Astrocyte (in vitro differentiated cells and primary cell): ENCODE measurements around the gene PUM2. TPM values are rescaled to one million over a fixed set of nuclear protein-coding genes. Genes with fewer than 3 reads are reported as not detected.
A peak's percentile ranks its signal among the peaks of the same experiment; 100 is the strongest.

Source experiments
- DNase-seq: peaks from one replicate; pipeline ENCODE4 v3.0.0-alpha.2; 2010; ENCODE audit warnings: low read depth
- FAIRE-seq: peaks from 2 replicates; lab custom pipeline; 2011; peaks lifted over from hg19 to GRCh38; lab: Jason Lieb, UNC
- H2AFZ ChIP-seq: 2 replicates; pipeline ENCODE4 v1.6.0; 2012; ENCODE audit warnings: low read depth, low read length, inconsistent platforms
- H3K27ac ChIP-seq: 2 replicates; pipeline ENCODE4 v1.5.1; 2011; ENCODE audit warnings: low read depth, low read length, inconsistent platforms
- H3K27me3 ChIP-seq: 2 replicates; pipeline ENCODE4 v1.6.0; 2011; ENCODE audit warnings: low read length, inconsistent platforms; ENCODE audit not compliant: insufficient read depth
- H3K36me3 ChIP-seq: 2 replicates; pipeline ENCODE4 v1.5.1; 2011; ENCODE audit warnings: low read length, inconsistent platforms; ENCODE audit not compliant: insufficient read depth
- H3K4me1 ChIP-seq: 2 replicates; pipeline ENCODE4 v1.5.1; 2011; ENCODE audit warnings: low read length, inconsistent platforms; ENCODE audit not compliant: insufficient read depth
- H3K4me2 ChIP-seq: 2 replicates; pipeline ENCODE4 v1.6.0; 2012; ENCODE audit warnings: low read length, inconsistent platforms
- H3K4me3 ChIP-seq: 2 replicates; pipeline ENCODE4 v1.5.1; 2011; ENCODE audit warnings: low read depth, mild to moderate bottlenecking, low read length, inconsistent platforms; ENCODE audit not compliant: insufficient read depth
- H3K79me2 ChIP-seq: 2 replicates; pipeline ENCODE4 v1.6.0; 2012; ENCODE audit warnings: mild to moderate bottlenecking, low read length, inconsistent platforms; ENCODE audit not compliant: insufficient read depth
- H3K9ac ChIP-seq: 2 replicates; pipeline ENCODE4 v1.6.0; 2012; ENCODE audit warnings: mild to moderate bottlenecking, low read length, inconsistent platforms
- H3K9me3 ChIP-seq: 2 replicates; pipeline ENCODE4 v1.5.1; 2012; ENCODE audit warnings: low read depth, mild to moderate bottlenecking, low read length, inconsistent platforms; ENCODE audit not compliant: insufficient read depth
- H4K20me1 ChIP-seq: 2 replicates; pipeline ENCODE4 v1.6.0; 2012; ENCODE audit warnings: low read length, inconsistent platforms; ENCODE audit not compliant: insufficient read depth
- H3K27ac Mint-ChIP-seq: one replicate; pipeline ENCODE4 v1.8.0; 2021; ENCODE audit warnings: mild to moderate bottlenecking, mixed read lengths; ENCODE audit not compliant: unreplicated experiment
- H3K27me3 Mint-ChIP-seq: one replicate; pipeline ENCODE4 v1.8.0; 2021; ENCODE audit warnings: low read depth, mixed read lengths; ENCODE audit not compliant: unreplicated experiment
- H3K36me3 Mint-ChIP-seq: one replicate; pipeline ENCODE4 v1.8.0; 2021; ENCODE audit warnings: low read depth, mixed read lengths; ENCODE audit not compliant: unreplicated experiment
- H3K4me1 Mint-ChIP-seq: one replicate; pipeline ENCODE4 v1.8.0; 2021; ENCODE audit warnings: low read depth, mixed read lengths; ENCODE audit not compliant: unreplicated experiment
- H3K4me3 Mint-ChIP-seq: one replicate; pipeline ENCODE4 v1.8.0; 2021; ENCODE audit warnings: mild to moderate bottlenecking, moderate library complexity, mixed read lengths; ENCODE audit not compliant: unreplicated experiment
- H3K9me3 Mint-ChIP-seq: one replicate; pipeline ENCODE4 v1.8.0; 2021; ENCODE audit warnings: mild to moderate bottlenecking, mixed read lengths; ENCODE audit not compliant: unreplicated experiment
- EZH2 ChIP-seq: IDR thresholded peaks from 2 replicates; pipeline ENCODE4 v1.6.1; 2012; ENCODE audit warnings: mild to moderate bottlenecking, low read length, inconsistent platforms; ENCODE audit not compliant: insufficient read depth
- total RNA-seq: library from RNA; stranded (reverse); gene quantifications from 2 replicates; pipeline ENCODE4 v1.2.1, GENCODE V29; 2021
- TF ChIP-seq, protein P1 (sequence below): IDR thresholded peaks from 2 replicates; pipeline ENCODE4 v1.5.1; 2011; ENCODE audit warnings: low read depth, mild to moderate bottlenecking, inconsistent platforms, low read length, moderate library complexity; ENCODE audit not compliant: insufficient read depth

The PUM2 gene
- total RNA-seq, 1 donor from 2014 or later: 69.4 TPM

DNA sequence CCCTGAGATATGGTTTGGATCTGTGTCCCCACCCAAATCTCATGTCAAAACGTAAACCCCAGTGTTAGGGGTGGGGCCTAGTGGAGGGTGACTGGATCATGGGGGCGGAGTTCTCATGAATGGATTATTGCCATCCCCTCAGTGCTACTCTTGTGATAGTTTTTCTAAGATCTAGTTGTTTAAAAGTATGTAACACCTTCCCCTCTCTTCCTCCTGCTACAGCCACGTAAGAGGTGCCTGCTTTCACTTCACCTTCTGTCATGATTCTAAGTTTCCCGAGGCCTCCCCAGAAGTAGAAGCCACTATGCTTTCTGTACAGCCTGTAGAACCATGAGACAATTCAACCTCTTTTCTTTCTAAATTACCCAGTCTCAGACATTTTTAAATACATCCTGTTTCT is 16.9 kb downstream of the PUM2 start:
- H3K27me3 ChIP-seq: no peaks in the 10 kb centered on the region

DNA sequence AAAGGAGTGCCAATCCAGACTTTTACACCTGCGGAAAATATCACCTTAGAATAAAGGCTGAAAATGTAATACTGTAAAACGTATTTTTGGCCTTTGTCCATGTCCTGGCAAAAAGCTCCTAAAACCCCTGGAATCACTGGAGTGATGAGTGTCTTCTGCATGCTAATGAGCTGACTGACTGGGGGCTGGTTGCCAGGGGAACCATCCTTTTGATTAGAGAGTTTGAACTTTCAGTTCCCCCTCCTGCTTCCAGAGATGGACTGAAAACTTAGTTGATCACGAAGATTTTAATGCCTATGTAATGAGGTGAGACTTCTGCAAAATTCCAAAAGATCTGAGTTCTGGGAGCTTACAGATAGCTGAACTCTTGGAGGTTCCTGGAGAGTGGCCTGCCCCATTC is 20.5 kb downstream of the PUM2 start:
- TF ChIP-seq EZH2: no peak
- TF ChIP-seq, protein P1, sequence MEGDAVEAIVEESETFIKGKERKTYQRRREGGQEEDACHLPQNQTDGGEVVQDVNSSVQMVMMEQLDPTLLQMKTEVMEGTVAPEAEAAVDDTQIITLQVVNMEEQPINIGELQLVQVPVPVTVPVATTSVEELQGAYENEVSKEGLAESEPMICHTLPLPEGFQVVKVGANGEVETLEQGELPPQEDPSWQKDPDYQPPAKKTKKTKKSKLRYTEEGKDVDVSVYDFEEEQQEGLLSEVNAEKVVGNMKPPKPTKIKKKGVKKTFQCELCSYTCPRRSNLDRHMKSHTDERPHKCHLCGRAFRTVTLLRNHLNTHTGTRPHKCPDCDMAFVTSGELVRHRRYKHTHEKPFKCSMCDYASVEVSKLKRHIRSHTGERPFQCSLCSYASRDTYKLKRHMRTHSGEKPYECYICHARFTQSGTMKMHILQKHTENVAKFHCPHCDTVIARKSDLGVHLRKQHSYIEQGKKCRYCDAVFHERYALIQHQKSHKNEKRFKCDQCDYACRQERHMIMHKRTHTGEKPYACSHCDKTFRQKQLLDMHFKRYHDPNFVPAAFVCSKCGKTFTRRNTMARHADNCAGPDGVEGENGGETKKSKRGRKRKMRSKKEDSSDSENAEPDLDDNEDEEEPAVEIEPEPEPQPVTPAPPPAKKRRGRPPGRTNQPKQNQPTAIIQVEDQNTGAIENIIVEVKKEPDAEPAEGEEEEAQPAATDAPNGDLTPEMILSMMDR: no peak
- Histone ChIP-seq H4K20me1 (peaks cover 95% of the 10 kb centered on the region), H3K9me3 (no peaks in the 10 kb centered on the region), H2AFZ (no peak overlapping the region), H3K36me3 (no peaks in the 10 kb centered on the region), H3K4me2 (no peak overlapping the region), H3K79me2 (peaks cover 98% of the 10 kb centered on the region), H3K9ac (no peak overlapping the region), H3K4me1 (no peaks in the 10 kb centered on the region), H3K4me3 (no peak overlapping the region), H3K27ac (no peak overlapping the region), H3K27me3 (no peaks in the 10 kb centered on the region)
- FAIRE-seq (no peak), DNase-seq (no peak)
- no peak overlapping the region for H3K4me3 Mint-ChIP-seq
- H3K4me1 Mint-ChIP-seq: peaks cover 21% of the 10 kb centered on the region
- H3K27ac Mint-ChIP-seq: no peak overlapping the region
- H3K27me3 Mint-ChIP-seq: no peaks in the 10 kb centered on the region
- H3K9me3 Mint-ChIP-seq: no peaks in the 10 kb centered on the region
- peaks cover 3% of the 10 kb centered on the region for H3K36me3 Mint-ChIP-seq

More for the DNA sequence above, 16.9 kb downstream of the PUM2 start:
- H3K4me2 ChIP-seq: no peak overlapping the region
- H3K27ac Mint-ChIP-seq: no peak overlapping the region
- H3K4me1 Mint-ChIP-seq: peaks cover 21% of the 10 kb centered on the region
- H4K20me1 ChIP-seq: peaks cover 96% of the 10 kb centered on the region
- no peaks in the 10 kb centered on the region for H3K9me3 ChIP-seq
- no peak for DNase-seq
- no peaks in the 10 kb centered on the region for H3K27me3 Mint-ChIP-seq
- peaks cover 100% of the 10 kb centered on the region for H3K79me2 ChIP-seq
- H3K36me3 Mint-ChIP-seq: no peaks in the 10 kb centered on the region
- H3K9me3 Mint-ChIP-seq: no peaks in the 10 kb centered on the region
- TF ChIP-seq EZH2: no peak
- TF ChIP-seq, protein P1: no peak
- no peaks in the 10 kb centered on the region for H3K36me3 ChIP-seq
- no peak overlapping the region for H3K9ac ChIP-seq
- H3K27ac ChIP-seq: no peak overlapping the region
- no peak overlapping the region for H3K4me3 Mint-ChIP-seq
- FAIRE-seq: no peak
- no peak overlapping the region for H3K4me3 ChIP-seq
- no peak overlapping the region for H2AFZ ChIP-seq
- no peaks in the 10 kb centered on the region for H3K4me1 ChIP-seq

DNA sequence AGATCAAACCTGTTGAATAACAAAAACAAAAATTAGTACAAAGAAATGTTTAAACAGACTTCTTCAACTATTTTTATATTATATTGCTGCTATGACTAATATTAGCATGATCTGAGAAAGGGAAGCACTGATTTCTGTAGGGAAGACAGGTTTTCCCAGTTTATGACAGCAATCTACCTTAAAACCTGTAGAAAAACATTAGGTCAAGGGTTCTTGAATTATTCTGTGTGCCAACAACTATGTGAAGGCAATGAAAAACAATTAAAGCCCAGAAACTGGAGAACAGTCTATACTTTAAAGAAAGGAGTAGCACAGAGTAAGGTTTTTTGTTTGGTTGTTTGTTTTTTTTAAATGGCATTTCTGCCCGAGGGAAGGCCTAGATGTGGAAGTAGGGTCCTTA is 23.3 kb downstream of the PUM2 start:
- H3K9ac ChIP-seq: peak overlapping the region; percentile 4
- no peak overlapping the region for H3K27ac ChIP-seq
- no peak overlapping the region for H3K4me3 ChIP-seq
- peaks cover 92% of the 10 kb centered on the region for H4K20me1 ChIP-seq
- Mint-ChIP-seq H3K4me1 (peaks cover 19% of the 10 kb centered on the region), H3K4me3 (no peak overlapping the region), H3K27ac (no peak overlapping the region), H3K27me3 (no peaks in the 10 kb centered on the region), H3K36me3 (peaks cover 11% of the 10 kb centered on the region), H3K9me3 (no peaks in the 10 kb centered on the region)
- TF ChIP-seq, protein P1: no peak
- TF ChIP-seq EZH2: no peak
- FAIRE-seq (no peak), DNase-seq (no peak)
- H3K27me3 ChIP-seq: no peaks in the 10 kb centered on the region
- H3K36me3 ChIP-seq: peaks cover 6% of the 10 kb centered on the region
- H3K4me2 ChIP-seq: no peak overlapping the region
- H3K4me1 ChIP-seq: no peaks in the 10 kb centered on the region
- no peaks in the 10 kb centered on the region for H3K9me3 ChIP-seq
- peaks cover 98% of the 10 kb centered on the region for H3K79me2 ChIP-seq
- no peak overlapping the region for H2AFZ ChIP-seq
